Middle frontal gyrus (tissue), 1 donor: ENCODE data around the gene UBE2G2.

Source experiments
- DNase-seq: peaks from one replicate; pipeline ENCODE4 v3.0.0-alpha.2; 2015; ENCODE audit warnings: low spot score; ENCODE audit errors: extremely low spot score

The UBE2G2 gene

DNA sequence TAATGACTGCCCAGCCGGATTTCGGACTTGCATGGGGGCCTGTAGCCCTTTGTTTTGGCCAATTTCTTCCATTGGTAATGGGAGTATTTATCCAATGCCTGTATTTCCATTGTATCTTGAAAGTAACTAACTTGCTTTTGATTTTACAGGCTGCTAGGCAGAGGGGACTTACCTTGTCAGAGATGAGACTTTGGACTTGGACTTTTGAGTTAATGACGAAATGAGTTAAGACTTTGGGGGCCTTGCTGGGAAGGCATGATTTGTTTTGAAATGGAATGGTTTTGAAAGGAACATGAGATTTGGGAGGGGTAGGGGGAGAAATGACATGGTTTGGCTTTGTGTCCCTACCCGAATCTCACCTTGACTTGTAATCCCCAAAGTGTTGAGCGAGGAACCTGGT, 9.6 kb downstream of the UBE2G2 start:
- no peak for DNase-seq

DNA sequence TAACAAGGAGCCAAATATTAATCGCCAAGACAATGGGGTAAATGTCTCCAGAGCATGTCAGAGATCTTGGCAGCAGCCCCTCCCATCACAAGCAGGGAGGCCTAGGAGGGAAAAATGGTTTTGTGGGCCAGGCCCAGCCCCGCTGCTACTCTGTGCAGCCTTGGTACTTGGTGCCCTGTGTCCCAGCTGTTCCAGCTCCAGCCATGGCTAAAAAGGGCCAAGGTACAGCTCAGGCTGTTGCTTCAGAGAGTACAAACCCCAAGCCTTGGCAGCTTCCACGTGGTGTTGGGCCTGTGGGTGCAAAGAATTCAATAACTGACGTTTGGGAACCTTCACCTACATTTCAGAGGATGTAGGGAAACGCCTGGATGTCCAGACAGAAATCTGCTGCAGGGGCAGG, 10.4 kb downstream of the UBE2G2 start:
- no peak for DNase-seq

GRCh38 chr21:44790368-44790767, 11.3 kb downstream of the UBE2G2 start:
- no peak for DNase-seq

- no peak for DNase-seq
Observed at GRCh38 chr21:44789880-44790279, 11.7 kb downstream of the UBE2G2 start.

GRCh38 chr21:44785620-44786335, 15.8 kb downstream of the UBE2G2 start:
- no peak for DNase-seq

DNA sequence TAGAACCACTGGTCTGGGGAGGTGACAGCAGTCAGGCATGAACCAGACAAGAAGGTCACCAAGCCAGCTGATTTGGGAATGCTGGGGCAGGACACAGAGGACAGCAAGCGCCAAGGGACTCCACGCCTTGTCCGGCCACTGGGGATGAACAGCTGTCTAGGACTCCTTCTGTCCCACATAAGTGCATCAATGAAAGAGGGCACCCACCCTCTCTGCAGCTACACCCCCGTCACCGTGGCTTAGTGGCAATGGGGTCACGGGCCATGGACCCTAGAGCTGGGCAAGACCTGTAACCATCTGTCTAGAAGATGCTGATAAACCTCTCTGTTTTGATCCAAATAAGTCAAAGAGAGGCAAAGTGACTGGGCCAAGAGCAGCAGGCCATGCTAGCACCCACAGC, 16.8 kb downstream of the UBE2G2 start:
- DNase-seq: no peak

DNA sequence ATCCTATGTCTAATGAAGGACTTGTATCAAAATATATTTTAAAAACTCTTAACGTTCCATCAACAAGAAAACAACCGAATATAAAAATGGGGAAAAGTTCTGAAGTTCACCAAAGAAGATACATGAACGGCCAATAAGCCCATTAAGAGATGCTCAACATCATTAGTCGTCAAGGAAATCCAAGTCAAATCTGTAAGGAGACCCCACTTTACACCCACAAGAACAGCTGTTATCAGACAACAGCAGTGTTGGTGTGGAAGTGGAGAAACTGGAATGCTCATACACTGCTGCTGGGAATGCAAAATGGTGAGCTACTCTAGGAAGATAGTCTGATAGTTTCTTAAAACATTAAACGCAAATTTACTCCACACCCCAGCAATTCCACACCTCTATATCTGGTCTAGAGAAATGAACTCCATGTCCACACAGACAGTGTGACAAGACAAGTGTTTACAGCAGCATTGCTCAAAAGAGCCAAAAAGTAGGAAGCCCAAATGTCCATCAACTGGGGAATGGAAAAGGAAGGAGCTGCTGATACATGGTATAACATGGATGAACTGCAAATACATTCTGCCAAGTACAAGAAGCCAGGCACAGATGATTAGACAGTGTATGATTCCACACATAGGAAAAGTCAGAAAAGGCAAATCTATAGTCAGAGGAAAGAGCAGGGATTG, 18.5 kb downstream of the UBE2G2 start:
- no peak for DNase-seq

DNA sequence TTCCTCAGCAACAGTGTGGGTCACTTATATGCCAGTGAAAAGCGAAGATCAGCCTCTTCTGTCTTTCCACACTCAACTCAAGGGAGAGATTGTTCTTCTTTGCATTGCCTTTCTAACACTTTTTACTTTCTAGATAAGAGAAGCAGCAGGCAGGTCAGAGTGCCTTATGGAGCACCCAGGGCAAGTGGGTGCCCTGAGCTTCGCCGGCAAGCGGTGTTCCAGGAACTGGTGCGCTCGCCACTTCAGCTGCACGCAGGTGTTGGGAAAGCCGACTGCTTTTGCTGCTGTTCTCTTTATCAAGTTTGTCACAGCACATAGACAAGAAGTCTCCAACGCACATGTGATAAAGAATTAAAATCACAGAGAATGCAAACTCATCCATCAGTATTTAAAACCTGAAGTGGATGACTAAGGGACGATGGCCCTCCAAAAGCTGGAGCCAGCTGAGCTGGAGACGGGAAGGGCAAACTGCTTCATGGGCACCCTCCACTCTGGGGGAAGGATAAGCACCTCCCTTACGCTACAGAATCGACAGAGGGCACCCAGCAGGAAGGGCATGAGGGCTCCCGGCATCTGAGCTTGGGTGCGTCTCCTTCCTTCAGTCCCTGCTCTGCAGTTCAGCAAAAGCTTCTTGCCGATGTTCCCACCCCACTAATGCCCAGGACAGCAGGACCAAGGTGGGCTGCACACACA, 20.7 kb downstream of the UBE2G2 start:
- DNase-seq: no peak

- DNase-seq: no peak
Observed at GRCh38 chr21:44780137-44780502, 21.5 kb downstream of the UBE2G2 start.

- DNase-seq: no peak
Observed at GRCh38 chr21:44779417-44780136, 22.0 kb downstream of the UBE2G2 start.

- no peak for DNase-seq
Observed at GRCh38 chr21:44778983-44779382, 22.6 kb downstream of the UBE2G2 start.

DNA sequence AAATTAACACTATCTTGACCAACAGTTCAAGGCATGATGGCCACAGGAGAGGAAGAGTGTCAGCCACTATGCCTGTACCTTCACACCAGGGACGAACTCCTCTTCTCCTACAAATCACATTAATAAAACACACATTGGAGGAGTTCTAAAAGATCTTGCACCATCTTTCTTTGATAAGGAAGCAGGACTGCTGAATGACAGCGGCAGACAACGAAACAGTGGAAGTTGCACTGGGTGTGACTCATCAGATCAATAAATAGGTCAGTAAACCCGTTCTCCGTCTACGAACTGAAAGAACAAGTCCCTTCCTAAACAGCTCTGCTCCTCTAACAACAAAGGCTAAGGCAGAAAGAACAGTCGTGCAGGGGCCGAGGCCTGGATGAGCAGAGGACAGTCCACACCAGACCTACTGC, 23.1 kb downstream of the UBE2G2 start:
- no peak for DNase-seq

GRCh38 chr21:44778094-44778493, 23.5 kb downstream of the UBE2G2 start:
- no peak for DNase-seq

DNA sequence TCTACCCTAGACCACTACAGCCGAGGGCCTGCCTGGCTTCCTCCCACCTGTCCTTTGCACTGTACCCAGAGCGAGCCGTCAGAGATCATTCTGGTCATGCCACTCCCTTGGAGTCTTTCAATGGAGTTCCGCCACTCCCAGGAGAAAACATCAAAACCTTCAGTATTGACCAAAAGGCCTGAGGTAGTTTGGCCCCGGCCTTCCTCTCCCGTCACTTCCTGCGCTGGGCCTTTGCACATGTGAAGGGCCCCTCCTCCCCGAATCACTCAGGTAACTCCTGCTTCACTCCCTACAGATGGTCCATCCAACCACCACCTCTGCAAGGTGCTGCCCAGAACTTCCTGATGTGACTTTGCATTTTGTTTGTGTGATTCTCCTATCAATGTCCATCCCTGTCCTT, 26.6 kb downstream of the UBE2G2 start:
- DNase-seq: no peak

DNA sequence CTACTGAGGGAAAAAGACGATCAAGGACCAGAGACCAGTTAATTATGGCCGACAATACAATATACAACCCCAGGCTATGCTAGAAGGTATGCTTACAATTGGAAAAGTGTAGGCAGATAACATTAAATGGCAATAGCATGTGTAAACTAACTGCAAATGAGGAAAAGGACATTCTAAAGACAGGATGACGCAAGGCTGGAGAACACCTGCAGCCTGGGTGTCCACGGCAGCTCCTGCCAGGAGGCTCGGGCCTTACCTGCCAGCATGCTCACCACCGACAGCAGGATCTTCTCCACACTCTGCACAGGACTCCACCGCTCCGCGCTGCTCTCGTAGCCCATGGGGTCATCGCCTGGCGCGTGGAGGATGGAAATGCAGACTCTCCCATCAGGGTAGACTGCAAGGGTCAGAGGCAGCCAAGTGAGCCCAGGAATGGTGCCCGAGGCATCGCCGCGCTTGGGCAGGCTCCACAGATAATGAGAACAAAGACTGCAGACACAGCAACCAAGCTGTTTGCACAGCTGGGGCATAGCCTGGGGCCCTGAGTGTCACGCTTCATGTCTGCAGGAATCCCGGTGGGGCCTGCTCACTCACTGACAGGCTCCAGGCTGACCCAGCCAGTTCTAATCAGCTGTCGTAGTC, 28.2 kb downstream of the UBE2G2 start:
- no peak for DNase-seq

- DNase-seq: no peak
Observed at GRCh38 chr21:44771896-44772525, 29.6 kb downstream of the UBE2G2 start.

GRCh38 chr21:44767834-44768831, 33.5 kb downstream of the UBE2G2 start:
- no peak for DNase-seq

DNA sequence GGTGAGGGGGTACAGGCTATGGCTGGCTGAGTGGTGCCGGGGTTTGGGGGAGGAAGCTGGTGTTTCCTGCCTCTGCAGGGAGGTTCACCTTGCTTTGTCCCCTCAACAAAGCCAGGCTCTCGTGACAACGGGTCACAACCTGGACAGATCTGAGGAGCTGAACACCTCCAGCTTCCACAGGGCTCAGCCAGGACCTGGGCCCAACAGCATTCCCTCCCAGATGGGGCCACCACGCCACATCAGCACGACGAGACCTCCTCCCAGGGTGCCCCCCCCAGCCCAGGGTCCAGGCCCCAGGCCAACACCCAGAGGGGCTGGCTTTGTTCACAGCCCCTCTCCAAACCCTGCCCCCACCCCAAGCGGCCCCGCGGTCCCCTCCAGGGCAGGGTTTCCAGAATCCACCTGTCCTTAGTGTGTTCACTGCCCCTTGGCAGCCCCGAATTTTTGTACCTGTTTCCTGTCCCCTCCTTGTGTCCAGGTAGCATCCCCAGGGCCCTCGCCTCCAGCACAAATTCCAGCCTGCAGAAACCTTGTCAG, 34.7 kb downstream of the UBE2G2 start:
- DNase-seq: no peak

- DNase-seq: no peak
Observed at GRCh38 chr21:44766014-44766817, 35.4 kb downstream of the UBE2G2 start.
